DMS153 (cell line): ENCODE results near the gene ACLY.
"Not testable (repeated sequence)": the region's sequence is repeated elsewhere in the genome, so short reads cannot be mapped to it uniquely, and the experiment has no call there.

Experiments
- DNase-seq: peaks from one replicate; lab custom pipeline; 2025; lab: John Stamatoyannopoulos, UW

Gene ACLY

GRCh38 chr17:41871789-41872188 lies 47.0 kb downstream of the ACLY start:
- no peak for DNase-seq

DNA sequence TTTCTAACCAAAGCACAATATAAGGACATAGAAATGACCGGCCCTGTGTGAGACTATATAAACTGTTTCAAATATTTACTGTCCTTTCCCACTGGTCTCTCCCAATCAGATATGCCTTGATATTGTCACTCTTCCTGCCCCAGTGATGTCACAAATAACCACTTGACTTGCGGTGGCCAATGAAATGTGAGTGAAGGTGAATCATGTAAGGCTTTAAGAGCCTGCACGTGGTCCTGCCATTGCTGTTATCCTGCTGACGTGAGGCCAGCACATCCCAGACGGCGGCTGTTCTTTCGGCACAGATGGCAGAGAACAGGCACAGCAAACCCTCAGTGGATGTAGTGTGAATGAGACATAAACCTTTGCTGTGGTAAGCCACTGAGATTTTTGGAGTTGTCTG lies 48.1 kb downstream of the ACLY start:
- no peak for DNase-seq

GRCh38 chr17:41870097-41870496 lies 48.7 kb downstream of the ACLY start:
- no peak for DNase-seq

GRCh38 chr17:41869426-41869825 lies 49.3 kb downstream of the ACLY start:
- no peak for DNase-seq

DNA sequence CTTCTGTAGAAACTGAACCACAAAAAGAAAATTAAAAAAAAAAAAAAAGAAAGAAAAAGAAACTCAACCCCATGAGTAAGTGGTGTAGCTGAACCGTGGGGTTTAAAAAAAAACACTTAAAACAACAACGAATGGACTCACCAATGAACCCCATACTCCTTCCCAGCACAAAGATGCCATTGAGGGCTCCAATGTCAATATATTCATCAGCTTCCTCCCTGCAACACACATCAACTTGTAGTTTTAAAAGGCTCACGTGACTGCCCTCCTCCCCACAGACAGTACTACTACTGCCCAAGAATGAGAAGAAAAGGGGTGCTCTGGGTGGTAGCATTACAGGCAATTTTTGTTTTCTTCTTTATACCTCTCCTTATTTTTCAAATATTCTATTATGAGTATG lies 50.2 kb downstream of the ACLY start:
- no peak for DNase-seq

GRCh38 chr17:41865596-41865893 lies 53.2 kb downstream of the ACLY start:
- DNase-seq: no peak

- peak; percentile 87 for DNase-seq
These were observed 53.7 kb downstream of the ACLY start, which contains the start of gene KLHL11 for GRCh38 chr17:41864836-41865595. Gene KLHL11 (minus strand): TSS chr17:41865423. CDS start chr17:41865370, 53 bp downstream.

DNA sequence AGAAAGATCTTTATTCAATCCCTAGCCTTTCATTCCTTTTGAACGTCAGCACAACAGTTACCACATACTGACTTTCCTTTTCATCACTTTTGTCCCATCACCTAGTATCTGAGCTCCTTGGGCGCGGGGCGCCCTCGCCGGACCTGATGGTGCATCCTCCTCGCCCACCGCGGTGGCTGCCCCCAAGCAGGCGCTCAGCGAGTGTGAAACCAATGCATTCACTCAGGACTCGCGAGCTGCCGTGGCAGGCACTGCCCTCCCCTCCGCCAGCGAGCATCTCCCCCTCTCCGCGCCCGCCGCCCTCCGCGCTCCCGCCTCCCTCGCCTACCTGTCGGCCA lies 54.3 kb downstream of the ACLY start:
- DNase-seq: no peak

DNA sequence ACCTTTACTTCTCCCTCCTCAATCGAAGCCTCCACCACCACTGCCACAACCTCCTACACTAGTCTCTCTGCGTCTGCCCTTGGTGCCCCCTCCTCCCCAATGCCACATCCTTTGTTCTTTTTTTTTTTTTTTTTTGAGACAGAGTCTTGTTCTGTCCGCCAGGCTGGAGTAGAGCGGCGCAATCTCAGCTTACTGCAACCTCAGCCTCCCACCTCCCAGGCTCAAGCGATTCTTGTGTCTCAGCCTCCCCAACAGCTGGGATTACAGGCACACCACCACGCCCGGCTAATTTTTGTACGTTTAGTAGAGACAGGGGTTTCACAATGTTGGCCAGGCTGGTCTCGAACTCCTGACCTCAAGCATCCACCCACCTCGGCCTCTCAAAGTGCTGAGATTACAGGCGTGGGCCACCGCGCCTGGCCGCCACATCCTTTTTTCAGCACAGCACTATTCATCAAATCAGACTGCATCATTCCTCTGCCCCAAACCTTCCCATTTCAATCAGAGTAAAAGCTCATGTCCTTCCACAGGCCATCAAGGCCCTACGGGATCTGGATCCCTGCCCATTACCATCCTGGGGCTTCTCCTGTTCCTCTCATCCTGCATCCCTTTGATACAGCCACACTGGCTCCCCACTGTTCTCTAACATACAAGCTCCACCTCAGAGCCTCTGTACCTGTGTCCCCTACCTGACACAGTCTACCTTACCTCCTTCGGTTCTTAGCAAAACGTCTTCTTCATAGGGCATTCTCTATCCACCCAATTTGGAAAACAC lies 55.5 kb downstream of the ACLY start:
- DNase-seq: no peak

DNA sequence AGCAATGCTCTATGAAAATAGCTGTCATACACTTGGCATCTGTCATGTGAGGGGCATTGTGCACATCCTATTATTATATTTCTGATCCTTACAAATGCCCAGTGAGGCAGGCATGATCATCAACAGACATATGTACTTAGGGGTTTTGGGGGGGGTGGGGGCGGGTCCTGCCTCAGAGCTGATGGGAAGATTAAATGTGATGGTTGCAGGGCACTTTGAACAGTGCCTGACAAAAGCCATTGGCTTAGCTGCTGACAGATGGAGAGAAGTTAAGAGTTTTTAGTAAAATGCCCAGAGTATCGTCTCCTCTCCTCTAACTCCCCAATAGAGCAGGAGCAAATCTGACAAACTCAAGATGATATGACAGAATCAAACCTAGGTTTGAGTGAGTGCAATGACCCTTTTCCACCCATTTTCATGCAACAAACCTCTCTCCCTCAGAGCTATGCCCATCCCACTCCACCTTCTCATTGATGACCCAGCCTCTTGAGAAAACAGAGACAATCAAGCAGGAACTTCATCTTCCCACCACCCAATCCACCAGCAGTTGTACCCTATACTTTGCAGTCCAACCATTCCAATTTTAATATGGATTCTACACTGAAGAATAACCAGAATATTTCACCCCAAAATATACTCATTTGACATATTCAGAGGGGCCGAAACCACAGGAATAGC lies 58.4 kb downstream of the ACLY start:
- DNase-seq: no peak

DNA sequence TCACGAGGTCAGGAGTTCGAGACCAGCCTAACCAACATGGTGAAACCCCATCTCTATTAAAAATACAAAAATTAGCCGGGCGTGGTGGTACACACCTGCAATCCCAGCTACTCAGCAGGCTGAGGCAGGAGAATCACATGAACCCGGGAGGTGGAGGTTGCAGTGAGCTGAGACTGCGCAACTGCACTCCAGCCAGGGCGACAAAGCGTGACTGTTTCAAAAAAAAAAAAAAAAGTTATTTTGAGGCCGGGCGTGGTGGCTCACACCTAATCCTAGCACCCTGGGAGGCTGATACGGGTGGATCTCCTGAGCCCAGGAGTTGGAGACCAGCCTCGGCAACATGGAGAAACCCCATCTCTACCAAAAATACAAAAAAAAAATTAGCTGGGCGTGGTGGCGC lies 67.4 kb downstream of the ACLY start:
- not testable (repeated sequence) for DNase-seq

GRCh38 chr17:41849251-41849990 lies 69.3 kb downstream of the ACLY start:
- no peak for DNase-seq

DNA sequence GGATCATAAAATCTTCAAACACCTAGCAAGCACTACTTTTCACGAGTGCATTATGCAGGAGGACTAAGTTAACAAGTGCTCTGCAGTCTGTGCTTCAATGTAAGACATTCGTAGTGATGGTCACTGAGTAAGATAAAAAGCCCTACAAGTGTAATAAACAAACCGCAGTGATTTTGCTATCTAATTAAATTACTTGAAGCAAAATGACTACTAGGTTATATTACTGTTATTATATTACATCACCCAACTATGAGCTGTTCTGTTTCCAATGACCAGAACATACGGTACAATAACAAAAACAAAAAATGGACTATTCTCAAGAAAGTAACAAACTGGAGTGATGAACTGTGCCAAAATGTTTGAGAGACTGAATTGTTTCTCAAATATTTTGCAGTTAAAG lies 70.0 kb downstream of the ACLY start:
- DNase-seq: no peak

DNA sequence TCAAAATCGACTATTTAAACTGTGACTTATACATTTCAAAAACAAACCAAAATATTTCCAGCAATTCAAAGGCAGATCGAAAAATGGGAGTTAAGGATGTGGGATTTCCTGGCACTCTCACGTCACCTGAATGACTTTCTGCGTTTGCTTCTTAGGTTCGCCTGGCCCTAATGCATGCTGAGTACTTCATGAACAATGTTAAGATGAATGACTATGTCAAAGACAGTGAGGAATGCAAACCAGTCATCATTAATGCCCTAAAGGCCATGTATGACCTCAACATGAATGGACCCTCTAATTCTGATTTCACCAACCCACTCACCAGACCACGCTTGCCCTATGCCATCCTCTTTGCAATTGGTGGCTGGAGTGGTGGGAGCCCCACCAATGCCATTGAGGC lies 73.8 kb downstream of the ACLY start:
- no peak for DNase-seq

DNA sequence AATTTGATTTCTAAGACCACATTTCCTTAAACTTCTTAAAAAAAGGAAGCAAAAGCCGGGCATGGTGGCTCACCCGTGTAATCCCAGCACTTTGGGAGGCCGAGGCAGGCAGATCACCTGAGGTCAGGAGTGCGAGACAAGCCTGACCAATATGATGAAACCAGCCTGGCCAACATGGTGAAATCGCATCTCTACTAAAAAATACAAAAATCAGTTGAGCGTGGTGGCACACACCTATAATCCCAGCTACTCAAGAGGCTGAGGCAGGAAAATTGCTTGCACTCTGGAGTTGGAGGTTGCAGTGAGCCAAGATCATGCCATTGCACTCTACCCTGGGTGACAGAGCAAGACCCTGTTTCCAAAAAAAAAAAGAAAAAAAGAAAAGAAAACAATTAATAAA lies 78.0 kb downstream of the ACLY start:
- DNase-seq: not testable (repeated sequence)

GRCh38 chr17:41839448-41839847 lies 79.3 kb downstream of the ACLY start:
- not testable (repeated sequence) for DNase-seq

DNA sequence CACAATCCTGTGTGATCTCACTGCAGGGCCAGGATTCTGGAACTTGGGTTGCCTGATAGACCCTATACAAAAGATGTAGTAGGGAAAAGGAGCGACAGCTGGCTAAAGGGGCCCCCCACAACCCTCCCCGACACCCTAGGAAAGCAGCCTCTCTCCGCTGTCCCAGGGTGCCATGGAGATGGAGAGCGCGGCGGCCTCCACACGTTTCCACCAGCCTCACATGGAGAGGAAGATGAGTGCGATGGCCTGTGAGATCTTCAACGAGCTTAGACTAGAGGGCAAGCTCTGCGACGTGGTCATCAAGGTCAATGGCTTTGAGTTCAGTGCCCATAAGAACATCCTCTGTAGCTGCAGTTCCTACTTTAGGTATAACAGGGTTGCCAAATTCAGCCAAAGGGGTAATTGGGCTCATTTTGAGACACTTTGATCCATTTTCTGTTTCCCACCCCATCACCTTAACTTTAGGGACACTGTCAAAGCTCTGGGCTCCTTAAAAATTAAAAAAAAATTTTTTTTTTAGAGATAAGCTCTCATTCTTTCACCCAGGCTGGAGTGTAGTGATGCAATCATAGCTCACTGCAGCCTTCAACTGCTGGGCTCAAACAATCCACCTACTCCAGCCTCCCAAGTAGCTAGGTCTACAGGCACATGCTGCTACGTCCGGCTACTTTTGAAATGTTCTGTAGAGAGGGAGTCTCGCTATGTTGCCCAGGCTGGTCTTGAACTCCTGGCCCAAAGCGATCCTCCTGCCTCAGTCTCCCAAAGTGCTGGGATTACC lies 80.8 kb downstream of the ACLY start, which contains the start of gene KLHL10:
Gene KLHL10 (plus strand): TSS at position 65 of the 778 bp plus-strand sequence. CDS start 108 bp downstream, at position 173.
- DNase-seq: no peak

DNA sequence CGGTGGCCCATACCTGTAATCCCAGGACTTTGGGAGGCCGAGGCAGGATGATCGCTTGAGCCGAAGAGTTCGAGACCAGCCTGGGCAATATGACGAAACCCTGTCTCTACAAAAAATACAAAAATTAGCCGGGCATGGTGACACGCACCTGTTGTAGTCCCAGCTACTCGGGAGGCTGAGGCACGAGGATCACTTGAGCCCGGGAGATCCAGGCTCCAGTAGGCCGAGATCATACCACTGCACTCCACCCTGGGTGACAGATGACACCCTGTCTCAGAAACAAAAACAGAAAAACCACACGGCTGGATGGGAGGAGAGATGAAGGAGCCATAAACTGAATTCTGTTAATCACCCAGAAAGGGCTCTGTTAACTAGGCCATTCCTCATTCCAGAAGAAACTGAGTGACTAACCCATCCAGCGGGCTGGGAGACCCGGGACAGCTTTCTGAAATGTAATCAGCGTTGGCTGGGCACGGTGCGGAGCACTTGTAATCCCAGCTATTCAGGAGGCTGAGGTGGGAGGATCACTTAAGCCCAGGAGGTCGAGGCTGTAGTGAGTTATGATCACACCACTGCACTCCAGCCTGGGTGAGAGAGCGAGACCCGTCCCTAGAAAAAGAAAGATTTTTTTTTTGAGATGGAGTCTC lies 82.1 kb downstream of the ACLY start:
- DNase-seq: no peak

- DNase-seq: no peak
These were observed 82.8 kb downstream of the ACLY start, which contains the start of gene NT5C3B for GRCh38 chr17:41835800-41836549. Gene NT5C3B (minus strand): TSS chr17:41836232. CDS start chr17:41836193, 39 bp downstream.

DNA sequence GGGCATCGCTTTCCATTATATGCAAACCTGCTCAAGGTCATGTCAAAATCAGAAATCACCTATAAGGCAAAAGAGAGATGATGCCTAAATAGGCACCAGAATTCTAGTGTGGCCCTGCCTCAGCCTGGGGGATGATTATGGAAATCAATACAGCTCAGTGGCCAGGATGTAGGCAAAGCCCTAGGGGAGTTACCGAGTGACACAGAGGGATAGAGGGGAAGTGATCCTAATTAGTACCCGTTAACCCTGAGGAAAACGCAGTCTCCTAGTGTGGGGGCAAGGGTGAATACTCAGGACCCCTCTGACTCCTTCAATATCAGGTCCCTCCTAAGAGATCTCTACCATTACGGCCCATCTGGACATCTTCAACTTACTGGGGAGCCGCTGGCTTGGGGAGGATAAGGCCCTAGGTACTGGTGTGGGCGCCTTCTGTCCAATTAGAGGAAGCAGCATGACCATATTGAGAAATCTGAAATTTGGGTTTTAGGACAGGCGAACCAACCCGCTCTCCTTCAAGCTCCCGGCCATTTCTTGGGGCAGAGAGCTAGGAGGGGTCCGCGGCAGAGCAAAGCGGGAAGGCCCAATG lies 83.4 kb downstream of the ACLY start:
- no peak for DNase-seq
